ENCODE data around the gene DAB1.
"Not testable (repeated sequence)": the region's sequence is repeated elsewhere in the genome, so short reads cannot be mapped to it uniquely, and the experiment has no call there.

The DAB1 gene

GRCh38 chr1:57220905-57221304 lies 203.0 kb downstream of the DAB1 start:
- not testable (repeated sequence) for DNase-seq (ENCODE audit: low read depth in 2 of 2)

- no peak for DNase-seq (ENCODE audit: low read depth in 2 of 2)
These were observed 205.3 kb downstream of the DAB1 start for GRCh38 chr1:57218487-57219079.

- no peak for DNase-seq (ENCODE audit: low read depth in 2 of 2)
These were observed 206.0 kb downstream of the DAB1 start for GRCh38 chr1:57217905-57218304.

GRCh38 chr1:57214951-57215575 lies 208.8 kb downstream of the DAB1 start:
- DNase-seq (ENCODE audit: low read depth in 2 of 2): no peak

GRCh38 chr1:57210881-57211280 lies 213.0 kb downstream of the DAB1 start:
- no peak for DNase-seq (ENCODE audit: low read depth in 2 of 2)

- no peak for DNase-seq (ENCODE audit: low read depth in 2 of 2)
These were observed 214.4 kb downstream of the DAB1 start for GRCh38 chr1:57209495-57209894.

GRCh38 chr1:57208741-57209302 lies 215.0 kb downstream of the DAB1 start:
- DNase-seq (ENCODE audit: low read depth in 2 of 2): no peak

GRCh38 chr1:57206038-57206437 lies 217.8 kb downstream of the DAB1 start:
- DNase-seq (ENCODE audit: low read depth in 2 of 2): no peak

GRCh38 chr1:57204942-57205787 lies 218.7 kb downstream of the DAB1 start:
- DNase-seq (ENCODE audit: low read depth in 2 of 2): no peak

GRCh38 chr1:57204091-57204490 lies 219.8 kb downstream of the DAB1 start:
- DNase-seq (ENCODE audit: low read depth in 2 of 2): no peak

GRCh38 chr1:57202241-57202640 lies 221.6 kb downstream of the DAB1 start:
- DNase-seq (ENCODE audit: low read depth in 2 of 2): no peak

GRCh38 chr1:57198912-57199311 lies 224.9 kb downstream of the DAB1 start:
- no peak for DNase-seq (ENCODE audit: low read depth in 2 of 2)

- DNase-seq (ENCODE audit: low read depth in 2 of 2): no peak
These were observed 228.4 kb downstream of the DAB1 start for GRCh38 chr1:57195436-57195941.

- DNase-seq (ENCODE audit: low read depth in 2 of 2): no peak
These were observed 231.6 kb downstream of the DAB1 start for GRCh38 chr1:57192222-57192621.

- DNase-seq (ENCODE audit: low read depth in 2 of 2): no peak
These were observed 233.0 kb downstream of the DAB1 start for GRCh38 chr1:57190898-57191297.

- no peak for DNase-seq (ENCODE audit: low read depth in 2 of 2)
These were observed 235.7 kb downstream of the DAB1 start for GRCh38 chr1:57188168-57188567.

GRCh38 chr1:57186455-57186854 lies 237.4 kb downstream of the DAB1 start:
- no peak for DNase-seq (ENCODE audit: low read depth in 2 of 2)

- DNase-seq (ENCODE audit: low read depth in 2 of 2): no peak
These were observed 244.9 kb downstream of the DAB1 start for GRCh38 chr1:57179001-57179400.

GRCh38 chr1:57175506-57175905 lies 248.4 kb downstream of the DAB1 start:
- DNase-seq (ENCODE audit: low read depth in 2 of 2): no peak

GRCh38 chr1:57172040-57172439 lies 251.8 kb downstream of the DAB1 start:
- no peak for DNase-seq (ENCODE audit: low read depth in 2 of 2)

GRCh38 chr1:57167997-57168396 lies 255.9 kb downstream of the DAB1 start:
- no peak for DNase-seq (ENCODE audit: low read depth in 2 of 2)

- no peak for DNase-seq (ENCODE audit: low read depth in 2 of 2)
These were observed 258.3 kb downstream of the DAB1 start for GRCh38 chr1:57165546-57165945.
